Suppressor macrophage treated with lipopolysaccharide for 1 hour (primary cell): Measurements from ENCODE around the gene CACNA1C.

Experiments used
- DNase-seq, 3 donors: peaks; one replicate each; pipeline ENCODE4 v3.0.0-alpha.2; 2020 to 2022

CACNA1C gene

DNA sequence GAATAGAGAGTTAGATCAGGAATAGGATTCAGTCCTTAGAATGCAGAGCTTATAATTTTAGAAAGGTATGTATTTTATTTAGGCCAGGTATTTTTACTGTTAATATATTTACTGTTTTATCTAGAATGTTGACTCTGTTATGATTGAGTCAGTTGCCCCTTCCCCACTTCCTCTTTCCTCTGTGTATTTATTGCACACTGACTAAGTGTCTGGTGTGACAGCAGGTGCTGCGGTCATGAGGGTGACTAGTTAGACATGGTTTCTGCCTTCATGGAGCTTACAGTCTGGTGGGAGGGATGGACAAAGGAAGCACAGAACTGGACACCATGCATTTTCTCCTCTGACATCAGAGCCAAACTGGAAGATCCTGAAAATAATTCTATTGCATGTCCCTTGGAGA lies 159.8 kb downstream of the CACNA1C start:
- DNase-seq, result no peak

DNA sequence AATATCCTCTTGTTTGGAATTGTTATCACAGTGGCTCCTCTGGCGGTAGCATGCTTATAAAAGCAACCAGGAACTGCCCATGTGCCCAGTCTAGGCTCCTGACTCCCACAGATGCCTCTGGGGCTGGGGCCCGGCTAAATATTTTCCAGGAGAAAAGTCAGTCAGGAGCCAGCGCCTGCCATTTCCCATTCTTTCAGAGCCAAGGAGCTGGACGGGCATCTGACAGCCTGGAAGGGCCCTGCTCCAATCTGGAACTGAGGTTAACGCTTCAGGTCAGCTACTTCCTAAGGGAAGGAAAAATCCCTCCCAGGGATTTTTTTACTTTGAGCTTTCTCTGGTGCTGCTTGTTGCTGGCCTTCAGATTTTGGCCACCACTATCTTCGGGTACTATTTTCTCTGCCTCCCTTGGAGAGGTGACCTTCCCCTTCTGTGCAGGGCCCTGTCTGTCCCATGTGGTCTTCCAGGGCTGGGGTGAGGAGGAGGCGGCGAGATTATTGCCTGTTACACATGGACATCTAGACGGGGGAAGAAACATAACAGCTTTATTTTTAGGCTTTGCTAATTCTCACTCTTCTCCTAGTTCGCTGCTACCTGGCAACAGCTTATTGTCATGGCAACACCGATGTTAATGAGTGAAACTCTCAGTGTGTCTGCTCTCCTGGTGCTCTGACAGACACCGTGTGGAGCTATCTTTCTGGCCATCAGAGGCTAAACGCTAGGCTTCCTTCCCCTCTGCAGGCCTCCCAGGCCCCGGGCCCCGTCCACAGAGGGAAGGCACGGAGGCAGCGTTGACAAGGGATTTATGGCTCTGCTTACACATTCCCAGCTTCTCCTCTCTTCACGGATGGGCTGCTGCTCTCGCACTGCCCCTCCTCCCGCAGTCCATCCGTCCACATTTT lies 160.4 kb downstream of the CACNA1C start:
- DNase-seq, result no peak

DNA sequence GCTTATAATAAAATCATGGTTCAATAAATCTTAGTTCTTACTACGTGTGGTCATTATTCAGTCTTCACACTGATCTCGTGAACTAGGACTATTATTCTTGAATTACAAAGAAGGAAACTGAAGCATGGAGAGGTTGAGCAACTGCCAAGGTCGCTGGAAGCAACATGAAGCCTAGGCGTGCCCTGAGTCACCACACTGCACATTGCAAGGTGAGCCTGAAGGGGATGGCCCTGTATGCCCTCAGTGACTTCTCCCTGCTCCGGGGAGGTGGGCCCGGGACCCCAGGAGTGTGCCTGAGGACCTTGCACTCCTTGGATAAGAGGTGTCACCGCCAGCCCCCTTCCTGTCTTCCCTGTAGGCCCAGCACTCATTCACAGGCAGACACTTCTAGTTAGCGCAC lies 161.6 kb downstream of the CACNA1C start:
- no peak for DNase-seq

DNA sequence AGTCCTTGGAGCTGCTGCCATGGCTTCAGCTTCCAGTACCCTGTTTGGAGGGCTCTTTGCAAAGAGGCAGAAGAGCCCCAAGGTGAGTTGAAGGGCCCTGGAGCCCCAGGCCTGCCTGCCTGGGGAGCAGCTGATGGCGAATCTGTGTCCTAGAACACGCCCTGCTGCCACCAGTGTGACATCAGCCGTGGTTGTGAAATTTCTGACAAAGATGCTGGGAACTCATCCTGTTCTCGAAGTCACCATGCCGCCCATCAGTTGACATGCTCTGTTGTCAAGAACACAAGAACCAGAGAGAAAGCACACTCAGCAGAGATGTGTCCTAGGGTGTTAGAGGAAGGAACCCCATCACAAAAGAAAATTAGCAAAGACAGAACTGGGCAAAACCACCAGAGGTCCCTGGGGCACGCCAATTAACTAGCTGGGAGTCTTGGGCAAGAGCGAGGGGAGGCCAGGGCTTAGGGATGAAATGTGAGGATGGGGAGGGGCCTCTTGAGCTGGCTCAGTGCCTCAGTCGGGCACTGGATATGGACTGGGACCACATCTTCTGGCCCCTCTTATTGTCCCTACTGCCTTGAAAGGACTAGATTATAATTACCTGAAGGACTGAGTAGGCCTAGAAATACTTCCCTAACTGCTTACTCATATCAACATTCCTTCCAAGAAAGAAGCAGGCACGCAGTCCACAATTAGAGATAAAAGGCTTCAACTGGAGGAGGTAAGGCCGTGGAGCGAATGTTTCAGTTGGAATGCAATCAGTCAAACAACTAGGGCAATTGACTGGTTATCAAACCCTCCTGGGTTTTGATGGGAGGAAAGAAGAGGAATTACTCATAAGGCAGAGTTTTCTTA lies 163.1 kb downstream of the CACNA1C start:
- DNase-seq, result no peak

DNA sequence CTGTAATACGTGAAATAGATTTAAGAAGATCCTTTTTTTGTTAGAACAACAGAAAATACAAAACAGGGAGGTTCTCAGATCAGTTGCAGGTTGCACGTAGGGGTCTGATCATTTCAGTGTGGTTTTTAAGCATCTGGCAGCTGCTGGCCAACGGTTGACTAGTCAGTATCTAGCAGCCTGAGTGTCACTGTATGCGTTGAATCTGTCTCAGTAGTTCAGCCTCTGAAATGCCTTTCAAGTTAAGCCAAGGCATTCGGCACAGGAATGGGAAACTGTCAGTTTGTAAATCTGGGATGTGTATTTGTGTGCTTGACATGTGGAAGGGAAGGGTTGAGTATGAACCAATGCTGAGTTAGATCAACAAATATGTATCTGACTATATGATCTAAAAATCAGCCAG lies 165.9 kb downstream of the CACNA1C start:
- DNase-seq, result no peak

DNA sequence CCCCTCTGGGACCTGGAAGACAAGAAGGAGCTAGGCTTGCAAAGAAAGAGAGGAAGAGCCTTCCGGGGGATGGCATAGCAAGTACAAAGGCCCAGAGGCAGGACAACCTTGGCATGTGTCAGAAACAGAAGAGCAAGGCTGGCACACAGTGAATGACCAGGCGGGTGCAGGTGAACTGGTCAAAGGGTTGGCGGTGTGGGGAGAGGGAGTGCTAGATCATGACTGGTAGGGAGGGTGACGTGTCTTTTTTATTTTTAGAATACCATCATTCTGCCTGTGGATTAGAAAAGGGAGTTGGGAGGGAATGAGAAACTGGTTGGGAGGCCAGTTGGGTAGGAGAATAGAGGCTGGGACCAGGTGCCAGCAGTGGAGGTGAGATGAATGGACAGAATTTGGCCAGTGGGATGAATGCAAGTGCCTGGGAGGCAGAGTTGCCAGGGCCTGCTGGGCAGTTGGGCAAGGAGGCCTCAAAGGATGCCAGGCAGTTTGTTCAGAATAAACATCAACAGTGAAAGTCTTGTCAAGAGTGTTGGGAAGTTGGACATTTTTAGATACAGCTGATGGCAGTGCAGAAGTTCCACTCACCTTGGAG lies 168.3 kb downstream of the CACNA1C start:
- no peak for DNase-seq

DNA sequence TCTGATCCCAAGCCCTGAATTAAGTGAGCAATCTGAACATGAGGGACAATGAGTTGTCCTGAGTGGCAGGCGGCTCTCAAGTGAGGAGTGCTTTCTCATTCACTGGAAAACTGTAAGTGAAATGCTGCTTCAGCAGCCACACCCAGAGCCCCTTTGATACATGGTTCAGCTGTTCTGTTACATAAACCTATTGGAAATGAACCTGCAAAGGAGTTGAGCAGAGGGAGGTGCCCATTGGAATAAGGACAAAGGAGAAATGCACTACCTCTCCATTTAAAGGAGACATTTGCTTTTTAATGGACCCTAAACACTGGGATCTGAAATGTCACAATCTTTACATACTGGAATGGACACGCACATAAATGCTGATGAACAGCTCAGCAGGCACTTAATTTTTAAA lies 169.9 kb downstream of the CACNA1C start:
- DNase-seq, result no peak

DNA sequence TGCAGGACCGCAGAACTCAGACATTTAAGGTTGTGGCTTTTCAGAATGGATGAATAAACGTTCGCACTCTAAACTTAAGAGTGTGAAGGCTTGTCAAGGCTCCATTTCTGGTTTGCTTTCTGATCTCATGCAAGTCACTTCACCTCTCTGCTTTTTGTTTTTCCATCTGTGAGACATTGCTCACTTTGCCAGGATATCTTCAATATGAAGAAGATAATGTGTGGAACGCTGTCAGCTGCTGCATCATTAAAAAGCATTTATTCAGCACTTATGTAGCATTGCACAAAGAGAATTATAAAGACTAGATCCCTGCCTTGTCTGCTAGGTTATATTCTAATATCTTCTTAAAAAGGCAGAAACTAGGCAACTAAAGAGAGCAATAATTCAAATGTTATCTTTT lies 172.2 kb downstream of the CACNA1C start:
- DNase-seq, result no peak

DNA sequence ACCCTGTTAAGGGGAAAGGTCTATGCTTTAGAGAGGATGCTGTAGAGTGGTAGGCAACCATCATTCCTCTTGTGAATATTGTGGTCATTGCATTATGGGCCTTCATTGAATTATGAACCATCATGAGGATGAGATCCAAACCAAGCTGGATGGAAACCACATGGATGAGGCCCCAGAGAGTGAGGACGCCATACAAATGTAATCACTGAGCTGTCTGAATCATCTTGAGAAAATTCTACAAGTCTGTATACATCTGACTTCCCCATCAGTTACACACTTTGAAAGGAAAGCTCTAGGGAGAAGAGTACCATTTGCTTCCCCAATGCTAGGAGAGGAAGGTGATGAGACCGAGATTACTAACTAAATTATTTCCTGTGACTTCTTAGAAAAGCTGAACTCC lies 172.9 kb downstream of the CACNA1C start:
- peak in 1 of 3 donors; percentile 18 for DNase-seq

DNA sequence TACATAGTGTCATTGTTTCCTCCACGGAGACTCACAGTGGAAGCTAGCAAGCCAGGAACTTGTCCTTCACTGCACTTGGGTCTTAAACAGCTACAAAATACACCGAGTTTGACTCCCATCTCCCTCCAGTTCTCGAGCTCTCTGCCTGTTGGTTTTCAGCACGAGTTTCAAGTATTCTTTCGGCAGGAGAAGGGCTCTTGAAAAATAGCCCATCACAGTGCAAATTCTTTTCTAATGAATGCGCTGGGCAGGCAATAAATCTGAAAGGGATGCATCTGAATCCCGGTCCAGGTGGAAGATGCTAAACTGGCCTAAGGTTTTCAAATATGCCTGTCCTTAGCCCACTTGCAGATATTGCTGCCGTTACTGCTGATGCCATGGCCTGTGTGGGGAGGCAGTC lies 173.9 kb downstream of the CACNA1C start:
- DNase-seq, result no peak

DNA sequence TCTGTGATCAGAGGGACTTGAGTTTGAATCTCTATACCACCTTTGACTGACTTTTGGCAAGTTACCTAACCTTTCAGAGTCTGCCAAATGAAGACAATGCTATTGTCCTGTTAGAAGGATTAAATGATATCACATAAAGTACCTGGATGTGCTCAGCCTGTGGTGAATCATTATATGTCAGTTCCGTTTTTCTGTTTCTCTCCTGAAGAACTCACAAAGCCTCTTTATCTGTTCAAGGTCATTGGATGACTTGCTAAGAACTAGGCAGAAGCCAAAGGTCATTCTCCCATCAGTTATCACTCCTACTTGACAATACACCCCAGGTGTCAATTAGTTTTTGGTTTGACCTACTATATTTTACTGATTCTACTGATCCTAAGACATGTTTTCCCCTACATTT lies 174.6 kb downstream of the CACNA1C start:
- no peak for DNase-seq

DNA sequence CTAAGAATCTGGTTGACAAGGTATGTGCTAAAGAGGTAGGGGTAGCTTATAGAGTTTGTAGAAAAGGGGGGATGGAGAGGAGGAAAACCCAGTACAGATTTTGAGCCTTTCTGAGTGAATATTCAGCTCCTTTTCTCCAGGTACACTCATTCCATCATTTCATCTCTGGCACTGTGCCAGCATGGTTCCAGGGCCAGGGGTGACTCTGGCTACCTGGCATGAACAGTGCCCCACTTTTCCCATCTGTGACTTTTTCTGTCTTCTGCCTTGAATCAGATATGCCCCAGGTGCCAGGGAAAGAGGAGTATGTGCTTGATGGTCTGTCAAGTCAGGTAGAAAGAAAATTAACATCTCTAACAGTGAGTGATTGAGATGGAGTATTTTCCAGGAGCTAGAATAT lies 175.7 kb downstream of the CACNA1C start:
- DNase-seq, result no peak

DNA sequence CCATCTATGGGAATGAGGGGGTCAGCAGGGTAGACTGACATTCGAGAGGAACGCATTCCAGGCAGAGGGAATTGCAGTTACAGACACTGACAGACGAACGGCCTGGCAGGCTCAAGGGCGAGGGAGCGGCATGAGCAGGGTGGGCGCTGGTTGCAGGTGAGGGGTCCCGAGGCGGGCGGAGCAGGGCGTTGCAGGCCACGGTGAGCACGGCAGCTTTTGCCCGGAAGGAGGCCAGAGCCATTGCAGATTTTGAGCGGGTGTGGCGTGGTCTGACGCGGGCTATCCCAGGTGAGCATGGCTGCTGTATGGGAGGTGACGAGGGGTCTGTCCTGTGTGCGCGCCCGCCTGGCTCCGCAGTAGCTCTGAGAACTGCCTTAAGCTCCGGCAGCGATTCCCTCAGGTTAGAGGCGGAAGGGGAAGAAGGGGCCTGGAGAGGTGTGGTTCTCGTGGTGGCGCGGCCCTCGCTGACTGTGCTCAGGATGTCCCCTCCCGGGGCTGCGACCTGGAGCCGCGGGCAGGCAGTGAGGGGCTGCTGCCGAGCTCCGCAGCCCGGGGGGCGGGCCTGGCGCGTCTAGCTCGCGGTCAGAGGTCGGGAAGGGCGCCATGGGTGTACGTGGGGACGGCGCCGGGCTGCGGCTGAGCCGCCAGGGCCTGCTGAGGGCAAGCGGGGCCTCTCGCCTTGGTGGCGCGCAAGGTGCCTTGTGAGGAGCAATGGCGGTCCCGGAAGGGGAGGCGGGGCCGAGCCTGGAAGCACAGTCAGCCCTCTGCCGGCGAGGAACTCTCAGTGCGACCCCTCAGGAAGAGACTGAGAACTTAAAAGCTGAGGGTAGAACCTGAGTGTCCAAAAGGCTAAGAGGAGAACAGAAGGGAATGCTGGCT lies 177.1 kb downstream of the CACNA1C start:
- peak in 2 of 3 donors; percentile 17 to 18 for DNase-seq

DNA sequence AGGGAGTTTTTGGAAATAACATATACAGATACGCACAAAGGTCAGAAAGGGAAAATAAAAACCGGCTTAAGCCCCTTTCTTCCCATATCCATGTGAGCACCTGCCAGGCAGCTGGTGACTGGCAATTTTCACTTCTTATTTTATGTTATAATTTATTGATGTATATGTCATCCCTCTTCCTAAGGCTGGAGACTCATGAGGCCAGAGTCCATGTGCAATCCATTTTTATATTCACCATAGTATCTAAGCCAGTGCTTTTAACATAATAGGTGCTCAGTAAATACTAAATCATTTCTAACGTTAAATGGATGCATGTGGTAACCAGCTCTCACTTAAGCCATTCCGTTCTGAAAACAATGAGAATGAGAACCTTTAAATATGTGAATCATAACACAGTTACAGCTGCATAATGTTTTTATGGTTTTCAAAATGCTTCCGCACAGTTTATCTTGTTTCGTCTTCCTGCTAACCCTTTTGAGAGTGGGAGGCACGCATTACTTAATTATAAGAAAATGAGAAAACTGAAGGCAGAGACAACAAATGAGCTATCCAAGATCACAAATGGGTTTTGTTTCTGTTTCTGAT lies 178.3 kb downstream of the CACNA1C start:
- no peak for DNase-seq

DNA sequence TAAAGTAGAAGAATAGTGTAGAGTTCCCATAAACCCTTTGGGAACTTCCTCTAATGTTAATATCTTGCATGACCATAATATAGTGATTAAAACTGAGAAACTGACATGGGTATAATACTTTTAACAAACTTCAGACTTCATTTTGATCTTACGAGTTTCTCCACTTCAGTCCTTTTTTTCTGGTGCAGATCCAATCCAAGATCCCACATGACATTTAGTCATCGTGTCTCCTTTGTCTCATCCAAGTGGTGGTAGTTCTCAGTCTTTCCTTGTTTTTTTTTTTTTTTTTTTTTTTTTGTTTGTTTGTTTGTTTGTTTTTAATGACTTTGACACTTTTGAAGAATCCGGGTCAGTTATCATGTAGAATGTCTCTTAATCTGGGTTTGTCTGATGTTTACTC lies 179.2 kb downstream of the CACNA1C start:
- peak in 1 of 3 donors; percentile 16 for DNase-seq

DNA sequence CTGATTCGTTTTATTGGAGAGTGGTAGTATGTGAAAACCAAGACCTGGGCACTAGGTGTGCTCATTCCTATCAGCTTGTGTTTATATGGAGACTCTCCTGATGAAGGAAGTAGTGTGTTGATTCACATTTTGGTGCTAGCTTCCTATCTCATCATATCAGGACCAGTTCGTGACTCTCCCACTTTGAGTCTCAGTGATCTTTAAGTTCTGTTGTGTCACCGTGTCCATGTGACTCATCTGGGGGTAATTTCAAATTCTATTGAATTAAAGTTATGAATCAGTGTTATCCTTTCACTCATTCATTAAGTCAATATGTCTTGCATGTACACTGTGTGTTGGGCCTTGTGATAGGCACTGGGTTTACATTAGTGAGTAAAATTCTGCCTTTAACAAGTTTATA lies 180.2 kb downstream of the CACNA1C start:
- DNase-seq, result peak in 1 of 3 donors; percentile 20

DNA sequence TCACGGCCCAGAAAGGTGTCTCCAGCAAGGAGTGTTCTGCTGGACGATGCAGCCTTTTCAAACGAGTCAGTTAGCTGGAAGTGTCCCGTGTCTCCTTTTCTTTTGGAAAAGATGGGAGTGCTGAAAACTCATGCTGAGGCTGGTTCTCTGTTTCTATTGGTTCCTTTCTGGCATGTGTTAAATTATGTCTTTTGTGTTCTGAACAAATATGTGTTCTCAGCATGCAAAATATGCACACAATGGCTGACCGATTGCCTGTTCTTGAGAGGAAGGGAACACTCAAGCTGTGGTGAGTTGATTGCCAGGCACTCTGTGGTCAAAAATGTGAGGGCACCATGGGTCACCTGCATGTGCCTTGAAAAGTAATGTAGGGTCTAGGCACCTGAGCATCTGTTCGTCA lies 181.3 kb downstream of the CACNA1C start:
- DNase-seq, result no peak

DNA sequence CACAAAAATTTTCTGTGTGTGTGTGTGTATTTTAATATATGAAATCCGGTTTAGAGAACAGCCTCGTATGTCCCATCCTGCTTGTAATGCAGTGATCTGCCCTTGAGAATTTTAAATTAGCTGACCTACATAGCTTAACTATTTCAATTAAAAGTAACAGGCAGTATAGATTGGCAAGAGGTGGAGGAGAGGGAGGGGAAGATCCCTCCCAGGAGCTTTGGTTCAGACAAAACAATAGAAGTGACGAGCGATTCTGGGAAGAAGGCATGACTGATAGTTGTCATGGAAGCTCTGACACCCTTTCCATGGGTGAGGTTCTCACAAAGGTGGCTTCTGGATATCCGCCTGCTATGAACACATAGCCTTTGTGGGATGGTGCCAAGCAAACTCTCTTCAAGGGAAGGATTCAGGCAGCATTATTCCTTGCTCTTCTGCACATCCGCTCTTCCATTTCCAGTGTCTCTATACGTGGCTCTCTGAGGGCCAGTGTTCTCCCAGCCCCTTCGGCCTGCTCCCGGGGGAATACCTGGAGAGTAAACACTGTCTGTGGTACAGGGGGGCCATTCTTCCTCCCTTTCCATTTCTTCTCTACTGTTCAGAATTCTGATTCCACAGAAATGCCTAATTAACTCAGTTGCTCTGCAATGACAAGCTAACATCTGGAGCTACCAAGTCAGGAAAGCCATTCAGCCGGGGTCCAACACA lies 182.0 kb downstream of the CACNA1C start:
- no peak for DNase-seq

DNA sequence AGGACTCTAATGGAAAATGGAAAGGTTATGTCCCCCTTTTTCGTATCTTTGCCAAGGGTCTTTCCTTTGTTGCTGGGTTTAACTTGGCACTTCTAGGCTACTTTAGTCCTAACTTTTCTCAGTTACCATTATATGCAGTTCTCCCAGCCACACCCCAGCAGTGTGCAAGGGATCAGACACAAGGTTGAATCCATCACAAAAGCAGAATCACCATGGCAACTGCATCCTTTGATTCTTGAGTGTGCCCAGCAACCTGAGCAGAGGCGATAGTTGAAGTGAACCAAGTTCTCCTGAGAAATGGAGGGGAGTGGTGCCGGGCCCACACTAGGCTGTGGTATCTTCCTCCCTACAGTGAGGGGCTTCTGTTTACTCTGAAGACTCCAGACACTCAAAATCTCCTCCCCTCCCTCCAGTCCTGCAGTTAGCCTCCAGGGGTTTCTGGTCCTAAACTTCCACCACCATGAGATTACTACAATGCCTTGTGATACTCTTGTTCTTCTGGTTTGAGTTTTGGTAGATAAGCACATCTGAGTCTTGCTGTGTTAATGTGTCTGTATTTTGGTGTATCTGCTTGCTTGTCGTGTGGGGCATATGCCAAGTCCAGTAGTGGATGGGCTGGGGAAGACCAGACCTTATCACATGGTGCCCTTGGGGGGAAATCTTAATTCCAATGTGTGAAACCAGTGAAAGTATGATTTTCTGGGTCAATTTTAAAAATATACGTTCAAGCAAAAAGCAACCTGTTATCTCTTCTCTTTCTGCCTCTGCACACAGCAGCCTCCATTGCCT lies 183.9 kb downstream of the CACNA1C start:
- no peak for DNase-seq

DNA sequence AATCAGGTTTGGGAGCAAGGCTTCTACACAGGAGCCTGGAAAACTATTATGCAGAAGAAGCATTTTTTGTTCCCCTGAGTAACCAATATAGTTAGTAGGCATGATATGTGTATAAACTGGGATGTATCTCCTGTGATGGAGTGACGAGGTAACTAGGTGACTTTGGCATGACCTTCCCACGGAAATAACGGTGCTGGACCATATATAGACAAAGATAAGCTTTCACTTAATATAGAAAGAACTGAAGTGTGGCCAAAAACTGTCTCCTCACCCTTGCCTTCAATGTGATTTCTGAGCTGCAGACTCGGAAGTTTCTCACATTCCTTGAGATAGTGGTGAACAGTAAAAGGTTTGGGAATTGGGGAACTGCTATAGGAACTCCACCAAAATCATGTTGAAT lies 185.3 kb downstream of the CACNA1C start:
- no peak for DNase-seq
